ENCODE data around the gene MAGEA12.
"Not testable (repeated sequence)": the region's sequence is repeated elsewhere in the genome, so short reads cannot be mapped to it uniquely, and the experiment has no call there.

Gene MAGEA12, protein sequence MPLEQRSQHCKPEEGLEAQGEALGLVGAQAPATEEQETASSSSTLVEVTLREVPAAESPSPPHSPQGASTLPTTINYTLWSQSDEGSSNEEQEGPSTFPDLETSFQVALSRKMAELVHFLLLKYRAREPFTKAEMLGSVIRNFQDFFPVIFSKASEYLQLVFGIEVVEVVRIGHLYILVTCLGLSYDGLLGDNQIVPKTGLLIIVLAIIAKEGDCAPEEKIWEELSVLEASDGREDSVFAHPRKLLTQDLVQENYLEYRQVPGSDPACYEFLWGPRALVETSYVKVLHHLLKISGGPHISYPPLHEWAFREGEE

GRCh38 chrX:152733261-152733975 is at the start of gene MAGEA12, which contains the start of gene CSAG1:
Gene MAGEA12, plus strand, starts transcription at chrX:152733757. Its CDS starts 2,405 bp downstream, at chrX:152736162.
Gene CSAG1, minus strand, starts transcription at chrX:152733721. Its CDS starts 1,261 bp downstream, at chrX:152732460.
- DNase-seq = no peak

DNA sequence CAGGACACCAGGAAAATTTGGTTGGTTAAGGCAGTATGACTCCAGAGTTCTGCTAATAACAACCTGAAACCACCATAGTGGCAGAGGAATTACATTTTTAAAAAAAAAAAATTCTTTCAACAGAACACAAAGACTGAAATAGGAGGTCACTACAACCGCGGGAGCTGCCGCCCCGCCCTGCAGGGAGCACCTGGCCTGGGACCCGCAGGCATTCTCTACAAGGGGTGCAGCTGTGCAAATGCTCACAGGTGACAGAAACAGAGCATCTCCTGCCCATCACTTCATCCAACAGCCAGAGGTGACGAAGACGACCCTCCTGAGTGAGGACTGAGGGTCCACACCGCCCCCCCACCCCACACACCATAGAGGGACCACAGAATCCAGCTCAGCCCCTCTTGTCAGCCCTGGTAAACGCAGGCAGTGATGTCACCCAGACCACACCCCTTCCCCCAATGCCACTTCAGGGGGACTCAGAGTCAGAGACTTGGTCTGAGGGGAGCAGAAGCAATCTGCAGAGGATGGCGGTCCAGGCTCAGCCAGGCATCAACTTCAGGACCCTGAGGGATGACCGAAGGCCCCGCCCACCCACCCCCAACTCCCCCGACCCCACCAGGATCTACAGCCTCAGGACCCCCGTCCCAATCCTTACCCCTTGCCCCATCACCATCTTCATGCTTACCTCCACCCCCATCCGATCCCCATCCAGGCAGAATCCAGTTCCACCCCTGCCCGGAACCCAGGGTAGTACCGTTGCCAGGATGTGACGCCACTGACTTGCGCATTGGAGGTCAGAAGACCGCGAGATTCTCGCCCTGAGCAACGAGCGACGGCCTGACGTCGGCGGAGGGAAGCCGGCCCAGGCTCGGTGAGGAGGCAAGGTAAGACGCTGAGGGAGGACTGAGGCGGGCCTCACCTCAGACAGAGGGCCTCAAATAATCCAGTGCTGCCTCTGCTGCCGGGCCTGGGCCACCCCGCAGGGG is 35.3 kb upstream of the MAGEA12 start, which contains the start of gene MAGEA3:
MAGEA3 (plus strand) TSS at position 843 of the 980 bp plus-strand sequence. CDS start 2,039 bp downstream, outside the sequence.
- not testable (repeated sequence) for DNase-seq

DNA sequence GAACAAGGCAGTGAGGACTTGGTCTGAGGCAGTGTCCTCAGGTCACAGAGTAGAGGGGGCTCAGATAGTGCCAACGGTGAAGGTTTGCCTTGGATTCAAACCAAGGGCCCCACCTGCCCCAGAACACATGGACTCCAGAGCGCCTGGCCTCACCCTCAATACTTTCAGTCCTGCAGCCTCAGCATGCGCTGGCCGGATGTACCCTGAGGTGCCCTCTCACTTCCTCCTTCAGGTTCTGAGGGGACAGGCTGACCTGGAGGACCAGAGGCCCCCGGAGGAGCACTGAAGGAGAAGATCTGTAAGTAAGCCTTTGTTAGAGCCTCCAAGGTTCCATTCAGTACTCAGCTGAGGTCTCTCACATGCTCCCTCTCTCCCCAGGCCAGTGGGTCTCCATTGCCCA is 33.2 kb upstream of the MAGEA12 start:
- not testable (repeated sequence) for DNase-seq

DNA sequence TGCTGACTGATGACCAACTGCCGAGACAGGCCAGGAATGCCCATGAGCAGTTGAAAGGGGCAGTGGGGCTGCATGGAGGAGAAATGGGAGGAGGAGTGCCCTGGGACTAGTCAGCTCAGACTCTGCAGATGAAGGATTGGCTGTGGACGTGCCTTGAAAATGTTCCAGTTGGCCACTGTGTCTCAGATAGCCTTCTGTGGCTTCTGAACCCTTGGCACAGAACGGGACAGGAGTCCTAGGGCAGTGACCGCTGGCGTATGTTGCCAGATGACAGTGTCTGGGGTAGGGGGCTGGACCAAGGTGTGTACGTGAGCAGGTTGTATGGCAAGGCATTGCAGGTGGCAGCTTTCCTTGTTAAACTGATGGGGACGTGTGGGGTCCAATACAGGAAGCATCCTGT is 27.1 kb upstream of the MAGEA12 start:
- DNase-seq = not testable (repeated sequence)

- not testable (repeated sequence) for DNase-seq
These were observed 24.4 kb upstream of the MAGEA12 start, which contains the start of gene CSAG2 for GRCh38 chrX:152709173-152709572. Gene CSAG2, minus strand, starts transcription at chrX:152709273. Its CDS starts 161 bp downstream, at chrX:152709112.

GRCh38 chrX:152713195-152713594 is 20.4 kb upstream of the MAGEA12 start:
- not testable (repeated sequence) for DNase-seq

DNA sequence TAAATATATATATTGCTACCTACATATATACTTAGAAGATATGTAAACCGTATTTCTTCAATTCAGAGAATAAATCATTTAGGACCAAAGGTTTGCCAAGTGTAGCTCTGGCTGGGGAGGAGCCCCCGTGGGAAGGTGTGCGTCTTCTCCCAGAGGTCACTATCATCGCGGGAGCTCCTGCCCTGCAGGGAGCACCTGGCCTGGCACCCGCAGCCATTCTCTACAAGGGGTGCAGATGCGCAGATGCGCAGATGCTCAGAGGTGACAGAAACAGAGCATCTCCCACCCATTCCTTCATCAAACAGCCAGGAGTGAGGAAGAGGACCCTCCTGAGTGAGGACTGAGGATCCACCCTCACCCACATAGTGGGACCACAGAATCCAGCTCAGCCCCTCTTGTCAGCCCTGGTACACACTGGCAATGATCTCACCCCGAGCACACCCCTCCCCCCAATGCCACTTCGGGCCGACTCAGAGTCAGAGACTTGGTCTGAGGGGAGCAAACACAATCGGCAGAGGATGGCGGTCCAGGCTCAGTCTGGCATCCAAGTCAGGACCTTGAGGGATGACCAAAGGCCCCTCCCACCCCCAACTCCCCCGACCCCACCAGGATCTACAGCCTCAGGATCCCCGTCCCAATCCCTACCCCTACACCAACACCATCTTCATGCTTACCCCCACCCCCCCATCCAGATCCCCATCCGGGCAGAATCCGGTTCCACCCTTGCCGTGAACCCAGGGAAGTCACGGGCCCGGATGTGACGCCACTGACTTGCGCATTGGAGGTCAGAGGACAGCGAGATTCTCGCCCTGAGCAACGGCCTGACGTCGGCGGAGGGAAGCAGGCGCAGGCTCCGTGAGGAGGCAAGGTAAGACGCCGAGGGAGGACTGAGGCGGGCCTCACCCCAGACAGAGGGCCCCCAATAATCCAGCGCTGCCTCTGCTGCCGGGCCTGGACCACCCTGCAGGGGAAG is 19.5 kb upstream of the MAGEA12 start, which contains the start of gene MAGEA2B:
MAGEA2B (plus strand) TSS at position 814 of the 973 bp plus-strand sequence. CDS start 2,479 bp downstream, outside the sequence.
- DNase-seq = not testable (repeated sequence)

DNA sequence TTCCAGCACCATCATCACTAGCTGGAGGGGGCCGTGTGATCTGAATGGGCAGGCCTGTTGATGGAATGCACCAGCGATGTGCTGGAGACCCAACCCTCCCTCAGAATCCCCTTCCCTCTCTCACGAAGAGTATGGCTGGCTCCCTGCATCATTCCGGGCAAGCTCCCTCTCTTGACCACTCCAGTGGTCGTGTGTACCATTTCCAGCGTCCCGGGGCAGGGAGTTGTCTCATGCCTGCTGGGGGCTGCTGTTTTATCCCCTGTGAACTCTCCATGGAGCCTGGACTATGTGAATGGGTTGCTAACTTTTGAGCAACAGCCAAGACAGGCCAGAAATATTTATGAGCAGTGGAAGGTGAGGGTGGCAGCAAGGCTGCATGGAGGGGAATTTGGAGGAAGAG is 8.1 kb upstream of the MAGEA12 start:
- no peak for DNase-seq

DNA sequence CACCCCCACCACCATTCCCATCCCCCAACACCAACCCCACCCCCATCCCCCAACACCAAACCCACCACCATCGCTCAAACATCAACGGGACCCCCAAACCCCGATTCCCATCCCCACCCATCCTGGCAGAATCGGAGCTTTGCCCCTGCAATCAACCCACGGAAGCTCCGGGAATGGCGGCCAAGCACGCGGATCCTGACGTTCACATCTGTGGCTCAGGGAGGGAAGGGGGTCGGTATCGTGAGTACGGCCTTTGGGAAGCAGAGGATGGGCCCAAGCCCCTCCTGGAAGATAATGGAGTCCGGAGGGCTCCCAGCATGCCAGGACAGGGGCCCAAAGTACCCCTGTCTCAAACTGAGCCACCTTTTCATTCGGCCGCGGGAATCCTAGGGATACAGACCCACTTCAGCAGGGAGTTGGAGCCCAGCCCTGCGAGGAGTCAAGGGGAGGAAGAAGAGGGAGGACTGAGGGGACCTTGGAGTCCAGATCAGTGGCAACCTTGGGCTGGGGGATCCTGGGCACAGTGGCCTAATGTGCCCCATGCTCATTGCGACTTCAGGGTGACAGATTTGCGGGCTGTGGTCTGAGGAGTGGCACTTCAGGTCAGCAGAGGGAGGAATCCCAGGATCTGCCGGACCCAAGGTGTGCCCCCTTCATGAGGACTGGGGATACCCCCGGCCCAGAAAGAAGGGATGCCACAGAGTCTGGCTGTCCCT is 744 bp downstream of the MAGEA12 start:
- DNase-seq = not testable (repeated sequence)

- no peak for DNase-seq
These were observed 1.5 kb downstream of the MAGEA12 start for GRCh38 chrX:152735101-152735500.

GRCh38 chrX:152735860-152736511 is 2.4 kb downstream of the MAGEA12 start:
- DNase-seq = no peak

GRCh38 chrX:152736528-152736927 is 3.0 kb downstream of the MAGEA12 start:
- not testable (repeated sequence) for DNase-seq

DNA sequence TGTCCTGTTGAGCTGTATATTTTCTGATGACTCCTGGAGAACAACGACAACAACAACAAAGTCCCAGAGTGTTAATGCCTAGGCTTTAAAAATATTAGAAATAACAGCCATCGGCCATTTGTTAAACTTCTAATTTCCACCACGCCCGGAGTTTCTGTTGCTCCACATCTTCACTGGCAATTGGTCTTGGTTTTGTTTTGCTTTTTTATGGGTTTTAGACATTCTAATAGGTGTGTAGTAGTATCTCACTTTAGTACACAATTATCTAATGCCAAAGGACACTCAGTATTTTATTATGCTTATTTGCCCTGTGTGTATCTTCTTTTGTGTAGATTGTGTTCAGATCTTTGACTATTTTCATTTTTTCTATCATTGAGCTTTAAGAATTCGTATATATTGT is 5.0 kb downstream of the MAGEA12 start:
- no peak for DNase-seq

- not testable (repeated sequence) for DNase-seq
These were observed 20.4 kb downstream of the MAGEA12 start, which contains the start of gene MAGEA2 for GRCh38 chrX:152753686-152754650. Gene MAGEA2, minus strand, starts transcription at chrX:152753842. Its CDS starts 2,479 bp downstream, at chrX:152751363.

DNA sequence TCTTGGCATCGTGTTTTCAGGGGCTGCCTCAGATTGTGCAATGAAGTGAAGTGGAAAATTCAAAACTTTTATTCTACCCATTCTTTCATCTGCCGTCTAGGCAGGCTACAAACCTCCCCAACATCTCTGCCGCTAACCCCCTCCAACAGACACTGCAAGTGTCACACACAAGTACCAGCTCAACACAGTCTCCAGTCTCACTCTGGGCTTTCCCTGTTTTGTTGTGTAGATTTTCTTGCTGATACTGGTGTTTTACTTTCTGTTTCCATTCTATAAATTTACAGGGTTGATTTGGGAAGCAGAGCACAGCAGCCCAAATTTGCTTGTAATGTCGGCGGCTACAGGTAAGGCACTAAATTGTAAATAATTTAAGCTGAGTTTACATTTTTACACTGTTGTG is 21.3 kb downstream of the MAGEA12 start:
- DNase-seq = not testable (repeated sequence)

- not testable (repeated sequence) for DNase-seq
These were observed 25.4 kb downstream of the MAGEA12 start, which contains the start of gene CSAG3 for GRCh38 chrX:152758918-152759317. Gene CSAG3, plus strand, starts transcription at chrX:152759218.

- not testable (repeated sequence) for DNase-seq
These were observed 26.0 kb downstream of the MAGEA12 start for GRCh38 chrX:152759544-152759943.

DNA sequence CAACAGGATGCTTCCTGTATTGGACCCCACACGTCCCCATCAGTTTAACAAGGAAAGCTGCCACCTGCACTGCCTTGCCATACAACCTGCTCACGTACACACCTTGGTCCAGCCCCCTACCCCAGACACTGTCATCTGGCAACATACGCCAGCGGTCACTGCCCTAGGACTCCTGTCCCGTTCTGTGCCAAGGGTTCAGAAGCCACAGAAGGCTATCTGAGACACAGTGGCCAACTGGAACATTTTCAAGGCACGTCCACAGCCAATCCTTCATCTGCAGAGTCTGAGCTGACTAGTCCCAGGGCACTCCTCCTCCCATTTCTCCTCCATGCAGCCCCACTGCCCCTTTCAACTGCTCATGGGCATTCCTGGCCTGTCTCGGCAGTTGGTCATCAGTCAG is 28.0 kb downstream of the MAGEA12 start:
- not testable (repeated sequence) for DNase-seq

Measured in stimulated activated CD4-positive, alpha-beta T cell treated with anti-CD3 and anti-CD28 coated beads, Interleukin-12 subunit alpha, Interleukin-12 subunit beta, amount 100 ng/mL, for 4 hours (primary cell).